Testis (tissue), 2 donors: ENCODE results near the gene PRM3.

Experiments used
- POLR2A ChIP-seq: fragments of 450-650 bp; IDR thresholded peaks from one replicate; pipeline ENCODE4 v1.6.1; 2017; ENCODE audit warnings: antibody characterized with exemption, mild to moderate bottlenecking, moderate library complexity
- TF ChIP-seq, protein P1 (sequence below), 3 experiments: fragments of 450-650 bp in 2 of 3; fragments of 200-600 bp in 1 of 3; sonication (generic) in 1 of 3; IDR thresholded peaks; one replicate each; pipeline ENCODE4 v1.5.1; 2016 to 2019; ENCODE audit warnings: antibody characterized with exemption in 3 of 3, mild to moderate bottlenecking in 2 of 3, moderate library complexity in 1 of 3

DNA sequence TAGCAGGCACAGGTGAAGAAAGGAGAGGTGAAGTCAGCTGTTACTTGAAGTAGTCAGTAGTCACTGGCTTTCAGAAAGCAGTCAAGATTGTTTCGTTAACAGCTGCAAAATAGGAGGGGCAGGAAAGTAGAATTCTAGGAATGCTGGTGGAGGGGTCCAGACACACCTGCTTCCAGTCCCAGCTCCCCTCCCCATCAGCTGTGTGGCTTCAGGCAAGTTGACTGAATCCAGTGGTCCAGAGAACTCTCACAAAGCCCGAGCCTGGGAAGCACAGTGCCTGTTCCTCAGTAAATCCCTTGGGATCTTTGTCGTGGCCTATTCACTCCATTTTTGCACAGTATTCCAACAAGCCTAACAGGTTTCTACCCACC, 12.8 kb downstream of the PRM3 start:
- no peak for TF ChIP-seq POLR2A
- TF ChIP-seq, protein P1, sequence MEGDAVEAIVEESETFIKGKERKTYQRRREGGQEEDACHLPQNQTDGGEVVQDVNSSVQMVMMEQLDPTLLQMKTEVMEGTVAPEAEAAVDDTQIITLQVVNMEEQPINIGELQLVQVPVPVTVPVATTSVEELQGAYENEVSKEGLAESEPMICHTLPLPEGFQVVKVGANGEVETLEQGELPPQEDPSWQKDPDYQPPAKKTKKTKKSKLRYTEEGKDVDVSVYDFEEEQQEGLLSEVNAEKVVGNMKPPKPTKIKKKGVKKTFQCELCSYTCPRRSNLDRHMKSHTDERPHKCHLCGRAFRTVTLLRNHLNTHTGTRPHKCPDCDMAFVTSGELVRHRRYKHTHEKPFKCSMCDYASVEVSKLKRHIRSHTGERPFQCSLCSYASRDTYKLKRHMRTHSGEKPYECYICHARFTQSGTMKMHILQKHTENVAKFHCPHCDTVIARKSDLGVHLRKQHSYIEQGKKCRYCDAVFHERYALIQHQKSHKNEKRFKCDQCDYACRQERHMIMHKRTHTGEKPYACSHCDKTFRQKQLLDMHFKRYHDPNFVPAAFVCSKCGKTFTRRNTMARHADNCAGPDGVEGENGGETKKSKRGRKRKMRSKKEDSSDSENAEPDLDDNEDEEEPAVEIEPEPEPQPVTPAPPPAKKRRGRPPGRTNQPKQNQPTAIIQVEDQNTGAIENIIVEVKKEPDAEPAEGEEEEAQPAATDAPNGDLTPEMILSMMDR (IDR thresholded peaks at IDR 0.05): no peak
